Hematopoietic multipotent progenitor cell treated with erythropoietin and hydrocortisone succinate and interleukin-3 and kit ligand, for 4 days (in vitro differentiated cells): ENCODE results near the gene PDE3A.

ENCODE experiments used
- DNase-seq: peaks from one replicate; pipeline ENCODE4 v3.0.0-alpha.2; 2015

PDE3A gene

DNA sequence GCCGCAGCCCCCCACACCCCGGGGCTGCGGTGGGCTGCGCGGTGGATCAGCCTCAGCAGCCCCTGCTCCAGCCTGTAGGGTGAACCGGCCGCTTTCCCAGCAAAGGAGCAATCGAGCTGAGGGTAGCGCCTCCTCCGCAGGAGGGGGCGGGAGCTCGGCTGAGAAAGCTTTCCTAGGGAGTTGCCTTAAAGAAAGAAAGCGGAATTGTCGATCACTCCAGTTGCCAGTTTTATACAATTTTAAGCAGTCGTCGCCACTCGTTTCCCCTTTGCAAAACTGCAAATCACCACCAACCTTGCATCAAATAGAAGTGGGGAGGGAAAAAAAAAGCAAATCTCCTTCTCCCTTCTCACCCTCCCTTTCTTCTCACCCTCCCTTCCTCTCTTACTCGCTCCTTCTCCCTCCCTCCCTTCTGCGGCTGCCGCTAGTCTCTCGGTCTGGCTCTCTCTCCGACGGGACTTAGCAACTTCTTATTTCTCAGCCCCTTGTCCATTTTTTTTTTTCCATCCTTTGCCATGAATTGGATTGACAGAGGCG is at the start of gene PDE3A:
Gene PDE3A (plus strand): TSS at position 424 of the 537 bp plus-strand sequence. CDS start 748 bp downstream, outside the sequence.
- peak; percentile 81 for DNase-seq

DNA sequence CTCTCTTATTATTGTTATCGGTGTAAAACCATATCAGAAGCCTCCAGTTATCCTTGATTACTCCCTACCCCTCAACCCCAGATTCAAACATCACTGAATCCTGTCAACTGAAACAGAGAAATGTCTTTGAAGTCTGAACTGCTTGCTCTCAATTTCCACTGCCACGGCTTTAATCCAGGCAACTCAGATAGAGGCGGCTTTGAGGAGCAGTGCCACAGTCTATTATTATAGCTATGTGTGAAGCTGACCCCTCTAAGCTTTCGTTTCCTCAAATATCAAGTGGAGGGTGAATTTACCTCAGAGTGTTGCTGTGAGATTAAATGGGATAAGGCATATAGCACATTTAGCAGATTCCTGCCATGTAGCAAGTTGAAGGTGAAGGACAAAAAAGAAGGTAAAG is 49.0 kb upstream of the PDE3A start:
- DNase-seq: no peak

DNA sequence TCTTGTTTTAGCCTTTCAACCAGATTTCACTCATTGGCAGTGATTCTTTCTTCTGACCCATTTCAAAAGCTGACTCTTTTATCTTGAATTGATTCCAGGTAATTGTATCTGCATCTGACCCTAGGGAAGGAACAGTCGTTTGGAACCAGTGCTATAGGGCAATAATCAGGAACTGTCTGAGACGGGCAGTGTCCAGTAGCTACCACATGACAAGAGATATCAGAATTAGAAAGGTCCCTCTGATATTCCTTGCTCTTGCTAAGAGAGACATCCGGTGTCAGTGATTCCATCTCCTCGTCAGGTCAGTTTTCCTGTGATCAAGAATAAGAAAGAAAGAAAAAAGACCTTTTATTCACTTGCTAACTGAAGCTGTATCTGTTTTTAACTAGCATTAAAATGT is 47.8 kb upstream of the PDE3A start:
- DNase-seq: no peak

DNA sequence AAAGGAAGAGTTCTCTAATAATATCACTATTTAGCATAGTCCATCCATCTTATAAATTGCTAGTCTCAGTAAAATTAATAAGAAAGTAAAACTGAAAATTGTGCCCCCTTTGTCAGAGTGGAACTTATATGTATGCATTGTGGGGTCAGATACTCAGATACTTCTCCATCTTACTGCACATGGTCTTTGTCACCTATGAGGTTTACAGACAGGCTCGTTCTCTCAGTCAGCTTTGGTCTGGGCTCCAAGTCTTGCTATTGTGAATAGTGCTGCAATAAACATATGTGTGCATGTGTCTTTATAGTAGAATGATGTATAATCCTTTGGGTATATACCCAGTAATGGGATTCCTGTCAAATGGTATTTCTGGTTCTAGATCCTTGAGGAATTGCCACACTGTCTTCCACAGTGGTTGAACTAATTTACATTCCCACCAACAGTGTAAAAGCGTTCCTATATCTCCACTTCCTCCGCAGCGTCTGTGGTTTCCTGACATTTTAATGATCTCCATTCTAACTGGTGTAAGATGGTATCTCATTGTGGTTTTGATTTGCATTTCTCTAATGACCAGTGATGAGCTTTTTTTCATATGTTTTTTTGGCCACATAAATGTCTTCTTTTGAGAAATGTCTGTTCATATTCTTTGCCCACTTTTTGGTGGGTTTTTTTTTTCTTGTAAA is 37.4 kb upstream of the PDE3A start:
- DNase-seq: peak; percentile 51

DNA sequence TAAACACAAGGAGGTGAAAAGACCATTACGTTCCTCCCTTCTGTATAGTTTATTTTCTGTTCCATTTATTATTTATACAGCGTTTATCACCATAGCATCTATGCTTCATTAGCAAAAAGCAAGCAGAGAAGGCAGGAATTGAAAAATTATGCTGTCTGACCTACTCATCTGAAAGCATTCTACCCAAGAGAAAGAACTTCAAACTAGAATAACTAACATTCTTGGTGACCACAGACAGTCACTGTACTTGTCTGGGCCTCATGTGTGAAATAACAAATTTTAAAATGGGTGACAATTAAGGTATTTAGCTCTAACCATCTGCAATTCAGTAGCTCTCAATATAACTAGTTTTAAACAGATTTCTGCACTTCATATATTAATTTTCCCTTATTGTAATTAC is 29.3 kb upstream of the PDE3A start:
- DNase-seq: no peak

DNA sequence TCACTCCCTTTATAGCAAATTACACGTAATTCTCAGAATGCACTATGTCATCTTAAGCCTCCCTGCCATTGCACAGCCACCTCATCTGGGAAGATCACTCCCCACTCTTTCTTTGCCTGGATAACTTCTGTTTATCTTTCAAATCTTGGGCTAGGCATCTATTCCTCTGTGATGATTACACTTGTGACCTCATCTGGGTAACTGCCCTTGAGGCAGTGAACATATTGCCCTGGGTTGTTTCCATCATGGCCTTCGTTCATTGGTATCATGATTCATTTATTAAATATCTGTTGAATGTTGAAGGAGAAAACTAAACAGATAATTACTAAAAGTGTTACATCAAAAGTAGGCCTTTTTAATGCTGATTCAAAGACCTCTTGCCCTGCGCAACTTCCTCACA is 26.2 kb upstream of the PDE3A start:
- DNase-seq: no peak

DNA sequence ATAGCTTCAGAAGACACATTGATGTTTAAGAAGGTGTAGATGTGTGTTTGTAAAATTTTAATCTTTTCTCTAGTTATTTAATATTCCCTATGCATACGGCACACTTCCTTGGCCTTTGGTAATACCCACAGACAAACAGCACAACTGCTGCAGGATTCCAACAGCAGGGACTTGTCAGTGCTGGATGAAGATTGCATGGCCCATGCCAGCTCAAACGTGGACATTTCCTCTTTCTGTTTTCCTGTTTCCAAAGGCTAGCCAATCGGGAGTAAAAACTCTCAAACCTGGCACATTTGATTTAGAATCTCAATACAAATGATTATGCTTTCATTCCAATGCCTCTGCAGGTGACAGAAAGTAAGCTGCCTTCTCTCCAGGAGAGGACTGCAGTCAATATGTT is 22.5 kb upstream of the PDE3A start:
- DNase-seq: no peak

DNA sequence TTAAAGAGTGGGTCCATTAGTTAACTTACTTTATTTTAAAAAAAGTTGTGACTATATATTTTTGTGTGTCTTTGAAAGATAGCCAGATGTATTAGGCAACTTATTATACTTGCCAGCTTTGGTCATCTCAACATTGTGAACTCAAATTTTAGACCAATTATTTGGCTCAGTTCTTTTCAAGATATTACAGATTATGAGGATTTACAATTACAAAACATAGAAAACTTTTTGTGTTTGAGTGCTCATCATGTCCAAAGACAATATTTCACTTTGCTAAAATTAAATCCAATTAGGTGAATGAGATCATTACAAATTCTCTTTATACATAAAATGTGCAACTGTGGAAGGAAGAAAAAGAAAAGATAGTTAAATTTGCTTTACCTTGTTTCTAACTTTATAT is 18.3 kb upstream of the PDE3A start:
- DNase-seq: no peak

DNA sequence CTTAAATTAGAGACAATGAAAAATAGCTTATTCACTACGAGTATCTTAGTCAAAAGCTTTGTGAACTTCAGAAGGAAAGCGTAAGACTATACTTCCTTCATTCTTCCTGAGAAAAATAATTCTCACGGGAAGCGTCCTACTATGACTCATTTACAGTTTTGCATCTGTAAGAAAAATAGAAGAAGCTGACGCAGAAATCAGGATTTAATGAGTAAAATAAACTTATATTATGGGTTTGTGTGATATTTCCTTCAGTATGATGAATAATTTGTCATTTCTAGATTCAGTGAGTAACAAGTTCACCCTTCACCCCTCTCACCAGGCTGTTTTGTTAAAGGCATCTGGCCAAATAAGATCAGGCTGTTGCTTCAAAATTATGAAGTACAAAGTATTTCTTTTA is 17.8 kb upstream of the PDE3A start:
- DNase-seq: no peak

DNA sequence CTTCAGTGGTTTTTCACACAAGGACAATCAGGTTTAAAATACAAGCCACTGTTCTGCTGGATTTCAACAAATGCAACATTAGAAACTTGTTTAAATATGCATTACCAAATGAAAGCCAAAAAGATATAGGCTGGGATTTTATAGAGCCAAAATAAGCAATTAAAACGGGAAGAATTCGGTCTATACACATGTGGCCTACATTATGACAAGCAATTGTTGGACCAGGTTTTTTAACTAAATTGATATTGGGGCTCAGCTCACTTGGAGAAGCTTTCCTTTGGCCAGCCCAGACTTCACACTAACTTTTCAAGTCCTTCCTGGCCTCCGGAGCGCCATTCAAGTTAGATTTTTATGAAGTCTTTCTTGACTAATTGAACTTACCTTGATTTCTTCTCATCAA is 16.9 kb upstream of the PDE3A start:
- no peak for DNase-seq

DNA sequence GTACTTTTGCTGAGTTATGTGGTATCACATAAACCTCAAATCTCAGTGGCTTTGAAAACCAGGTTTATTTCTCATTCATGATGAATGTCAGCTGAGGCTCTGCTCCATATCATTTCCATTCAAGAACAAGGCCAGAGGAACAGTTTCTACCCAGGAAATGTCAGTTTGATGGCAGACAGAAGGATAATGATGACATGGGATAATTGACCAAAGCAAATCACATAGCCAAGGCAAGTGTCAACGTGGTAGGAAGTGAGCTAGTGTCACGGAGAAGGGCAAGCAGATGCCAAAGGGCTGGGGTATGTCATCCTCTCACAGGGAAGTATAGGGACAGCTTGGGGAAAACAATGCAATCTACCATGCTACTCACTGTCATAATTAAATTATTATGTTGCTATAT is 12.3 kb upstream of the PDE3A start:
- no peak for DNase-seq

DNA sequence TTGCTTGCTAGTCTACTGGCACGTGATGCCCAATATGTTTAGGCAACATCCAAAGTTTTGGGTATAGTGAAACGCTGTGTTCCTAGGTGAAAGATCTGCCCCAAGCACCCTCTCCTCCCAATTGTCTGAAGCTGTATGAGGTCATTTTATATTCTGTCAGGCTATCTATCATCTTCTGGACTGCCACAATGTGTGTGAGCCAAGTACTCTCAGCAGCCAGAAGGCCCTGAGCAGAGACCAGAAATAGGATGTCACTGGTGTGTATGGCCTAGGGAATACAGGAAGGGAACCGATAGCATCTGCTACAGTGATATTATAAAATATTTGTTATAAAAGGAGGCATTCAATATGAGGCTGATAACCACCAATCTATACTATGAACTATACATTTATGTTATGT is 7.9 kb upstream of the PDE3A start:
- no peak for DNase-seq

DNA sequence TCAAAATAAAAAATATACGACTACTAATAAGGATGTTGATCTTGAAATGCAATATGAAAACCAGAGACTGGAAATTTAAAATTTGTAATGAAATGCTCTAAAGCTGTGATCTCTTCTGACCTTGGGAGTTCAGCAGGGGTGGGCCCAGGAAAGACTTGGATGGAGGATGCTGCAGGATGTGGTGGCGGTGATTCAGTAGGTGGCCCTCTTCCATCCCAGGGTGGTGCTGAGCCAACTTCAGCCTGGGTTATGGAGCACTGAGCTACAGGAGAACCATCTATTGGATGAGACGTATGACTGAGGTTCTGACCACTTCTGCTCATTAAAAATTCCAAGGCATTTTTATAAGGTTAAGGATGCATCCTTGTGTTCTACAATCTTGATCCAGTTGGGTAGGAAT is 6.9 kb upstream of the PDE3A start:
- DNase-seq: no peak

DNA sequence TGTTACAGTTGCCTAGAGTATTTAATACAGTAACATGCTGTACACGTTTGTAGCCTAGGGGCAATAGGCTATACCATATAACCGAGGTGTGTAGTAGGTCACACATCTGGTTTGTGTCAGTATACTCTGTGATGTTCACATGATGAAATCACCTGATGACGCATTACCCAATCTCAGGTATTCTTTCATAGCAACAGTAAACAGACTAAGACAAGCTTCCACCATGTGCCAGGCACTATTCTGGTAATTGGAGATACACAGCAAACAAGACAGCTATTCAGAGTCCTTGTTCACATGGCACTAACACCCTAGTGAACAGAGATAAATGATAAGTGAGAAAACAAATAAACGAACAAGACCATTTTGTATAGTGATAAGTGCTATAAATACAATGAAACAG is 3.8 kb upstream of the PDE3A start:
- no peak for DNase-seq

DNA sequence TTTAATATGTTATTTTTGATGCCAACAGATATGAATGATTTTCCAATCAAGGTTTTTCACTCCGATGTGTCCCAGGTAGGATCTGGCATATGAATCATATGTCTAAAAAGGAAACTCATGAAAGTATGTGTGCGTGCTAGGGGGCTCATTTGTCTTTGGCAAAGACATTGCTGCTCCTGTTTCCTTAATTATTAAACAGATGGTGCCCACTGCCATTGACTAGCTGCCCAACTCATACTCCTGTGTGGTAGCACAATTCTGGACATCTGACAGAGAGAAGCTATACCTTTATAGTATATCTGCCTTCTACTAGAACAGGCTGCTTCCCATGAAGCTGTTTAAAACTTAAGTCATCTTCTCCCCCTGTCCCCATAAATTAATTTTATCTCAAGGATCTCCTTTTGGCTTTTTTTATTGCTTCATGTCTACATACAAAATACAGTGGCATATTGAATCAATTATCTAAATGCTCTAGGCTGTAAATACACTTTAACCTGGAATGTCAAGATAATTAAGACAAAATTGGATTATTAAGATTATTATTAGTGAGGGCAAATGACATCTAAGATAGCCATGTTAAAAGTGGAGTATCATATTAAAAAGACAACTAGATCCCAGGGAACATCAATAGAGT is 1.4 kb upstream of the PDE3A start:
- no peak for DNase-seq

DNA sequence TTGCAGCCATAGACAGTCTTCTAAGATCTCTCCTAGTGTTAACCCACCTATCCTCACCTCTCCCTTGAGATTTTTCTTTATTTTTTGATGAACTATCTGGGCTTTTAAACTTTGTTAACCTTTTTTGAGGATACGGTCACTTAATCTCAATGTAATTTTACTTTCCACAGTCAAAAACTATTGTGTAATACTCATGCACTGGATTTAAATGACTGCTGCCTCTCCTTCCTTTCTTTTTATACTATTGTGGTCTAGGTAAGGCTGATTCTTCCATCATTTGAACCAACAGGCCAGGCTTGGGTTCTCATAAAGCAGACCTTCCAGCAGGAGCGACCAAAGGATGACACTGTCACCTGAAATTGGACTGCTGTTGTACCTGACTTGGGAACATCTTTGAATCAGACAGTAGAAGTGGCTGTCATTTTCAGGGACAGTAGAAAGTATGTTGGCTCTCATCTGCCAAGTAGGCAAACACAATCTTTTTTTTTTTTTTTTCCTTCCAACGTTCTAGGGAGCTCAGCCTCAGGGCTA is 689 bp upstream of the PDE3A start:
- no peak for DNase-seq

DNA sequence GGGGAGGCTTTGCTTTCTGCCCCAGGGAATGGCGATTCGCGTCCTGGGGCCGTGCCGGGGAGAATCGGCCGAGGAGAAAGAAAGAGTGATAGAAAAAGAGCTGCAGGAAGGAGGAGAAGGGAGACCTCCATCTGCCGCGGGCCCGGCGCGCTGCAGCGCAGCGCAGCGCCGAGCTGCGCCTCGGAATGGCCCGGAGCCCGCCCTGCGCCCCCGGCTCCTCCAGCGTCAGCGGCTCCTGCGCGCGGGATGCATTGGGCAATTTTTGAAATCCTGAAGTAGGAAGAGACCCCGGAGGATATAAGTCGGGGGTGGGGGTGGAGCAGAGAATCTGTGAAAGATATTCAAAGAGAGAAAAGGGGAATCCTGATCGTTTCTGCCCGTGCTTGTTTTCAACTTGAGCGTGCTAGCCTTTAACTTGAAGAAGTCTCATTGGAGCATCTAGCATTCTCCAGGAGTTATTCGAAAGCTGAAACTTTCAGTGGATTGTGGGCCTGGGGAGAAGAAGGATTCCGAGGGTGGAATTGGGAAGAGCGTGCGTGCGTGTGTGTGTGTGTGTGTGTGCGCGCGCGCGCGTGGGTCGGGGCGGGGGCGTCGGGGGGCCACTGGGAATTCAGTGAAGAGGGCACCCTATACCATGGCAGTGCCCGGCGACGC is 441 bp downstream of the PDE3A start:
- peak; percentile 51 for DNase-seq

DNA sequence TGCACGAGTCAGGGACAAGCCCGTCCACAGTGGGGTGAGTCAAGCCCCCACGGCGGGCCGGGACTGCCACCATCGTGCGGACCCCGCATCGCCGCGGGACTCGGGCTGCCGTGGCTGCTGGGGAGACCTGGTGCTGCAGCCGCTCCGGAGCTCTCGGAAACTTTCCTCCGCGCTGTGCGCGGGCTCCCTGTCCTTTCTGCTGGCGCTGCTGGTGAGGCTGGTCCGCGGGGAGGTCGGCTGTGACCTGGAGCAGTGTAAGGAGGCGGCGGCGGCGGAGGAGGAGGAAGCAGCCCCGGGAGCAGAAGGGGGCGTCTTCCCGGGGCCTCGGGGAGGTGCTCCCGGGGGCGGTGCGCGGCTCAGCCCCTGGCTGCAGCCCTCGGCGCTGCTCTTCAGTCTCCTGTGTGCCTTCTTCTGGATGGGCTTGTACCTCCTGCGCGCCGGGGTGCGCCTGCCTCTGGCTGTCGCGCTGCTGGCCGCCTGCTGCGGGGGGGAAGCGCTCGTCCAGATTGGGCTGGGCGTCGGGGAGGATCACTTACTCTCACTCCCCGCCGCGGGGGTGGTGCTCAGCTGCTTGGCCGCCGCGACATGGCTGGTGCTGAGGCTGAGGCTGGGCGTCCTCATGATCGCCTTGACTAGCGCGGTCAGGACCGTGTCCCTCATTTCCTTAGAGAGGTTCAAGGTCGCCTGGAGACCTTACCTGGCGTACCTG is 1.1 kb downstream of the PDE3A start:
- DNase-seq: peak; percentile 74

DNA sequence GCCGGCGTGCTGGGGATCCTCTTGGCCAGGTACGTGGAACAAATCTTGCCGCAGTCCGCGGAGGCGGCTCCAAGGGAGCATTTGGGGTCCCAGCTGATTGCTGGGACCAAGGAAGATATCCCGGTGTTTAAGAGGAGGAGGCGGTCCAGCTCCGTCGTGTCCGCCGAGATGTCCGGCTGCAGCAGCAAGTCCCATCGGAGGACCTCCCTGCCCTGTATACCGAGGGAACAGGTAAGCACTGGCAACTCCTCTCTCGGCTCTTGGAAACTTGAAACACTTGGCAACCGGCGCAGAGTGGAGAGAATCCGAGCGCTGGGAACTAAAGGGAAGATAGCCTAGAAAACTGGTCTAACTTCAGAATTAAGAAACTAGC is 1.7 kb downstream of the PDE3A start:
- DNase-seq: peak; percentile 23

DNA sequence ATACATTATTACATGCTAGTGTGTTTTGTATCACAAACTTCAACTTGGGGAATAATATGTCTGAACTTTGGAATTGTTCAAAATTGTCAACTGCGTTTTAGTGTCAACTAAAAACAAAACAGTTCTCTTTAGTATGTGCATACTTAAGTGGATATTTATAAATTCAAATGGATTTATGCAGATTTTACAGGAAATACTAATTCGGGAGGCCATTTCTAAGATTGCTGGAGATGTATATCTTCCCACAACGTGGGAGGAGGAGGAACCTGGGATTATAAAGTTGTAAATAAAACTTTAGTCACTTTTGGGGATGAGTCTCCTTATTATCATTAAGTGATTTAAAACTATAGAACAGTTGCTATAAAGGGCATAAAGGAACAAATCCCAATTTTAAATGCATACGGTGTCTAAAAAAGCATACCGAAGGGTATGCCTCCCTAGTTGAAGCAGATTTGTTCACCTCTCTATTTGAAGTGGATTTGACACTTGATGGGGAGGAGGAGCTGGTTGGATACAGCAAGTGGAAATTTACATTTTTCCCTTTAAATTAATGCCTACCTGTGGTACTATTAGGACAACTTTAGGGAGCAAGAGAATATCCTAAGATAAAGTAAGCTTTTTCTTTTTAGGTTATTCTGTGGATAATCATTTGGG is 2.7 kb downstream of the PDE3A start:
- no peak for DNase-seq

DNA sequence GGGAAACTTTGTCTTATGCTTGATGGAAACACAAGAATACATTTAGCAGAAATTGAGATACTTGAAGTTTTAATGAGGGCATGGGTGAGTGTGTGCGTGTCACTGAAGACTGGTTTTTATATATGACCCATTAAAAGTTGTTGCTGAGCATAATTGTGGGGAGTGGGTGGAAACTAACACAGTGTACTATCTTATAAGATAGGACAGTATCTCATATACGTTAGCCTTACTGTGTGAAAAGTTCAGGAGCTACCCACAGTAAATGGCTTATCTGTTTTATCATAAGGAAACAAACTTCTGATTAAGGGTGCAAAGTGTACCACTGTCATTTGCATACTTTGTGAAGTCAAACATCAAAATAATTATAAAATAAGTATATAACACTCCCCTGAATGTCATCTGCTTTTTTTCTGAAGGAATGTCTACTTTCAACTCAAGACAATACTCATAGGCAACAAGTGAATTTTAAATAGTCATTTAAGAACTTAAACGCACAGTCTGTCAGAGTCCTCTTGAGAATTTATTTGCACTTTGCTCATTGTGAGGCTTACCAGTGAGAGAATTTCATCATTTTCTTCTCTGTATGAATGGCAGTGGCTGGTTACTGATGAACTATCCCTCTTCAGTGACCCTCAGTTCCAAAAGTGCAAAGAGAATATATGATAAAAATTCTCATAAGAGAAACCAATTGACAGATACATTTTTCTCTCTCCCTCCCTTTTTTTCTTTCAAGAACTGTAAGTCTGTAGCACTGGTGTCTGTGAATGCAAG is 4.2 kb downstream of the PDE3A start:
- no peak for DNase-seq

DNA sequence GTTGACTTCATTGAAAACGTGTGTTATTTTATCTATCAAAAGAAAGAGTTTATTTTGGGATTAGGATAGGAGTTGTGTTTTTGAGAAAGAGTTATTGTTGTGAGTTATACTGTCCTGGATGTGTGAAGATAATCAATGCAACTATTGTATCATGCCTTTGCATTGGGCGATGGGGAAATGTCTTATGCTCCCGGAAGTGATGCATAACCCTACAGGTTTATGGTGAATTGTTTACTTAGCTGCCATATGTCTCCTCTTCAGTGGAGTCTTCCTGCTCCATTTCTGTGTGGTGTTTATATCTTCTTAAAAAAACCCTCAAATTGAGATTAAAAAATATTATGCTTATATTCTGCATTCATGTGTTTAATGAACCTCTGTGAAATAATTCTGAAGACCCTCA is 6.5 kb downstream of the PDE3A start:
- no peak for DNase-seq
